Tibial nerve (tissue), 4 donors: ENCODE measurements around the gene RAB6B. TPM values are rescaled to one million over a fixed set of nuclear protein-coding genes. Genes with fewer than 3 reads are reported as not detected.

Experiments
- DNase-seq, 2 donors: peaks; one replicate each; pipeline ENCODE4 v3.0.0-alpha.2; 2019; ENCODE audit warnings: low spot score in 2 of 2
- H3K27ac ChIP-seq, 4 donors: fragments of 200-600 bp; sonication (generic) in 3 of 4; one replicate each; pipeline ENCODE4 v1.5.1; 2017 to 2019; ENCODE audit warnings: mild to moderate bottlenecking in 1 of 4
- H3K27me3 ChIP-seq, 2 donors: fragments of 200-600 bp; sonication (generic) in 1 of 2; one replicate each; pipeline versions ENCODE4 v1.5.1 to v1.6.0; 2017 to 2019
- H3K36me3 ChIP-seq, 3 donors: fragments of 200-600 bp; sonication (generic); one replicate each; pipeline ENCODE4 v1.5.1; 2018 to 2019
- H3K4me1 ChIP-seq, 4 donors: fragments of 200-600 bp; sonication (generic) in 3 of 4; one replicate each; pipeline ENCODE4 v1.5.1; 2017 to 2019
- H3K4me3 ChIP-seq, 4 donors: fragments of 200-600 bp; sonication (generic) in 3 of 4; one replicate each; pipeline ENCODE4 v1.5.1; 2017 to 2019; ENCODE audit warnings: mild to moderate bottlenecking in 1 of 4, moderate library complexity in 1 of 4
- H3K9me3 ChIP-seq, 4 donors: fragments of 200-600 bp; sonication (generic) in 3 of 4; one replicate each; pipeline ENCODE4 v1.5.1; 2017 to 2019
- CTCF ChIP-seq, 5 experiments: fragments of 200-600 bp in 3 of 5; fragments of 450-650 bp in 2 of 5; sonication (generic) in 3 of 5; IDR thresholded peaks; one replicate each; pipeline ENCODE4 v1.5.1; 2016 to 2019; ENCODE audit warnings: antibody characterized with exemption in 5 of 5, mild to moderate bottlenecking in 3 of 5, moderate library complexity in 2 of 5
- EP300 ChIP-seq, 2 donors: sonication (generic); formaldehyde crosslinking; IDR thresholded peaks; one replicate each; pipeline ENCODE4 v1.6.1; 2017; ENCODE audit warnings: antibody characterized with exemption in 2 of 2, mild to moderate bottlenecking in 1 of 2
- POLR2A ChIP-seq, 2 donors: fragments of 450-650 bp; IDR thresholded peaks; one replicate each; pipeline ENCODE4 v1.6.1; 2017; ENCODE audit warnings: antibody characterized with exemption in 2 of 2, mild to moderate bottlenecking in 2 of 2, moderate library complexity in 2 of 2
- WGBS, 2 donors: methylation state at CpG; one replicate each; pipeline ENCODE4 v1.1.5; 2018; 5-methylcytosine and 5-hydroxymethylcytosine counted together
- total RNA-seq, 4 donors: library from RNA; depleted of rRNA; stranded (reverse); fragments of >200 nt; gene quantifications; one replicate each; pipeline ENCODE4 v1.1.0, GENCODE V29; 2016

The RAB6B gene
- total RNA-seq: 1 to 10 TPM; 1.4 to 3.6 (median 2.0) TPM

DNA sequence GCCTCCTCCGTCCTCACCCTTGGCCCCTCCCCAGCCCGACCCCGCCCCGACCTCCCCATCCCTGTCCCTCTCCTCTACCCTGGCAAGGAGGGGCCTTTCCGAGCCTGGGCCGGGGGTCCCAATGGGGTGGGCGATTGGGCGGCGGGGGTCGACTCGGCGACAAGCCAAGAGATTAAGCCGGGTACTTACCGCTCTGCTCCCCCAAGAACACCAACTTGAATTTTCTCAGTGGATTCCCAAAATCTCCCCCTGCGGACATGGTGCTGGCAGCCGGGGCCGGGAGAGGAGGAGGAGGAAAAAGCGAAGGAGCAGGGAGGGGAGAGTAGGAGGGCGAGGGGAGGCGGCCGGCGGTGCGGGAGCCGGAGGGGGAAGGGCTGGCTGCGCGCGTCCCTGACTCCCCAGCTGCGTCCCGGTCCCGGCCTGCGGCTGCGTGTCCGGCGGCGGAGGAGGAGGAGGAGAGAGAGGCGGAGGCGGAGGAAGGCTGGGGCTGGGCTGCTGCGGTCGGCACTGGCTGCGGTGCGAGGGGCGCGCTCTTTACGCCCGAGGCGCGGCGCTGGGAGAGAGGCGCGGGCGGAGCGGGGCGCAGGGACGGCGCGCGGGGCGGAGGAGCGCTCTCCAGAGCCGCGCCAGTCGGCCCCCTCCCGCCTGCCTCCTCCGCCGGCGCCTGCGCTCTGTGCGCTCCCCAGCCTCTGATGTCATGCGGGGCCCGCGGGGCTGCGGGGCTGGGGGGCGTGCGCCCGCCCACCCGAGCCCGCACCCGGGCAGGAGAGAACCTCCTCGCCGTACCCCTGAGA is at the start of gene RAB6B:
Gene RAB6B, minus strand, starts transcription at position 675 of the 794 bp plus-strand sequence. Its CDS starts 416 bp downstream, at position 259.
- H3K27ac ChIP-seq: peak within 1 kb of the TSS in 1 of 4 donors; percentile 36
- TF ChIP-seq EP300 (IDR thresholded peaks at IDR 0.05) (no peak), CTCF (IDR thresholded peaks at IDR 0.05) (no peak), POLR2A (IDR thresholded peaks at IDR 0.05) (no peak)
- DNase-seq: no peak

GRCh38 chr3:133944641-133945380 is 49.1 kb upstream of the RAB6B start:
- TF ChIP-seq EP300 (IDR thresholded peaks at IDR 0.05): peak; percentile 20 to 77
- TF ChIP-seq CTCF (IDR thresholded peaks at IDR 0.05): no peak
- no peak for TF ChIP-seq POLR2A (IDR thresholded peaks at IDR 0.05)
- H3K27ac ChIP-seq: peak overlapping the region in 2 of 4 donors; percentile 33 to 58
- peaks cover 0 to 45% (median 6%) of the 10 kb centered on the region in 4 donors for H3K4me1 ChIP-seq

More for the DNA sequence above, at the start of gene RAB6B:
- peaks cover 0 to 8% of the 10 kb centered on the region in 2 donors for H3K27me3 ChIP-seq
- H3K4me1 ChIP-seq: peaks cover 0 to 22% (median 4%) of the 10 kb centered on the region in 4 donors
- no peaks in the 10 kb centered on the region for H3K36me3 ChIP-seq
- H3K9me3 ChIP-seq: no peaks in the 10 kb centered on the region
- 1% methylated on average over 52 to 53 of the region's 80 CpGs for WGBS, 2 donors
- H3K4me3 ChIP-seq: peak within 1 kb of the TSS; percentile 39 to 70 (median 46)

GRCh38 chr3:133944181-133944580 is 48.5 kb upstream of the RAB6B start:
- no peaks in the 10 kb centered on the region for H3K9me3 ChIP-seq
- peaks cover 0 to 45% (median 6%) of the 10 kb centered on the region in 4 donors for H3K4me1 ChIP-seq
- 82 to 88% methylated on average over 2 of the region's 2 CpGs for WGBS, 2 donors
- no peak overlapping the region for H3K4me3 ChIP-seq
- H3K27ac ChIP-seq: peak overlapping the region in 1 of 4 donors; percentile 47
- H3K27me3 ChIP-seq: no peaks in the 10 kb centered on the region
- H3K36me3 ChIP-seq: no peaks in the 10 kb centered on the region
- DNase-seq: no peak
- TF ChIP-seq EP300 (IDR thresholded peaks at IDR 0.05) (no peak), POLR2A (IDR thresholded peaks at IDR 0.05) (no peak), CTCF (IDR thresholded peaks at IDR 0.05) (no peak)

More at GRCh38 chr3:133944641-133945380, 49.1 kb upstream of the RAB6B start:
- no peaks in the 10 kb centered on the region for H3K27me3 ChIP-seq
- 48 to 57% methylated on average over 13 of the region's 13 CpGs for WGBS, 2 donors
- no peaks in the 10 kb centered on the region for H3K9me3 ChIP-seq
- no peaks in the 10 kb centered on the region for H3K36me3 ChIP-seq
- H3K4me3 ChIP-seq: no peak overlapping the region
- peak in 1 of 2 donors; percentile 29 for DNase-seq

DNA sequence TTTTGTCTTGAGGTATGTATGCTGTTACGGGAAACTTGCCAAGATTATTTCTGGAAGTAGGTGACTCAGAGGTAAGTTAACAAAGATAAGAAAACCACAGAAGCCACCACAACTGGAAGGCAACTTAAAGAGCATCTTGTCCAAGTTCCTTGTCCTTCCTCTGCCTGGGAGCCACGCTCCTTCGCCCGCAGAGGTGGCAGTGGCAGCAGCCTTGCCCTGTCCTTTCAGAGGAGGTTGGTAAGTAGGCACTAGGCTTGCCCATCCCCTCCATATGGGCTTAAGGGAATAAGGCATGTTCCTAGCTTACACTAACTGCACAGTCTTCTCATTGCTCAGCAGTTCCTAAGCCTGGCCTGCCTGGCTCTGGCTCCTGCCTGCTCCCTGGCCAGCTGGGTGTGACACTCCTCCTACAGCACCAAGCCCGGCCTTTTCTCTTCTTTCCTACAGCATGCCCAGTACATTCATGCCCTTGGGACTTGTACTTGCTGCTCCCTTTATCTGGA is 48.0 kb upstream of the RAB6B start:
- Histone ChIP-seq H3K4me3 (no peak overlapping the region), H3K9me3 (no peaks in the 10 kb centered on the region), H3K27me3 (no peaks in the 10 kb centered on the region), H3K4me1 (peaks cover 0 to 45% (median 6%) of the 10 kb centered on the region in 4 donors), H3K27ac (peak overlapping the region in 1 of 4 donors; percentile 47), H3K36me3 (no peaks in the 10 kb centered on the region)
- TF ChIP-seq CTCF (IDR thresholded peaks at IDR 0.05) (no peak), POLR2A (IDR thresholded peaks at IDR 0.05) (no peak), EP300 (IDR thresholded peaks at IDR 0.05) (no peak)
- no peak for DNase-seq
- WGBS, 2 donors: 82 to 89% methylated on average over 5 of the region's 5 CpGs
